CD4-positive, alpha-beta T cell (primary cell): ENCODE measurements around the gene A2M. TPM values are rescaled to one million over a fixed set of nuclear protein-coding genes. Genes with fewer than 3 reads are reported as not detected.

ENCODE experiments used
- ATAC-seq: fragments of 200-7000 bp; cut with Tn5 transposase; one replicate; pipeline ENCODE4 v1.10.0; 2022; ENCODE audit warnings: mild to moderate bottlenecking; ENCODE audit not compliant: poor library complexity
- CTCF ChIA-PET: fragments of 350-600 bp; sonication (Branson Sonifier 250); formaldehyde crosslinking; loops from one replicate; lab custom pipeline; 2021; ENCODE audit warnings: antibody characterized with exemption, inconsistent platforms; lab: Charles Lee
- POLR2A ChIA-PET: fragments of 350-600 bp; sonication (Branson Sonifier 250); formaldehyde crosslinking; loops from one replicate; lab custom pipeline; 2021; ENCODE audit warnings: antibody characterized with exemption, inconsistent platforms; lab: Charles Lee
- DNase-seq, 14 experiments: peaks; one replicate each; pipeline ENCODE4 v3.0.0-alpha.2; 2013 to 2020; ENCODE audit warnings: mixed read lengths in 2 of 14
- H3K27ac ChIP-seq, 2 donors: one replicate each; pipeline versions ENCODE4 v1.5.1 to v1.7.0; 2013; ENCODE audit warnings: low read length in 2 of 2, low read depth in 1 of 2, mild to moderate bottlenecking in 1 of 2
- H3K27me3 ChIP-seq, 2 experiments: 1 replicate in 1 of 2; 2 replicates in 1 of 2; pipeline versions ENCODE4 v1.6.1 to v1.7.0; 2013; ENCODE audit warnings: low read length in 2 of 2, control low read depth in 1 of 2, mild to moderate bottlenecking in 1 of 2, moderate library complexity in 1 of 2; ENCODE audit not compliant: insufficient read depth in 2 of 2, control insufficient read depth in 1 of 2
- H3K36me3 ChIP-seq: one replicate; pipeline ENCODE4 v1.6.1; 2013; ENCODE audit warnings: low read length, control low read depth; ENCODE audit not compliant: insufficient read depth
- H3K4me1 ChIP-seq: one replicate; pipeline ENCODE4 v1.6.1; 2013; ENCODE audit warnings: low read length, control low read depth; ENCODE audit not compliant: insufficient read depth
- H3K4me3 ChIP-seq: one replicate; pipeline ENCODE4 v1.5.1; 2013; ENCODE audit warnings: mild to moderate bottlenecking, low read length, moderate library complexity
- H3K9me3 ChIP-seq, 2 experiments: 1 replicate in 1 of 2; 2 replicates in 1 of 2; pipeline versions ENCODE4 v1.6.1 to v1.7.0; 2013; ENCODE audit warnings: low read length in 2 of 2, mild to moderate bottlenecking in 2 of 2, control low read depth in 1 of 2, moderate library complexity in 1 of 2; ENCODE audit not compliant: control insufficient read depth in 1 of 2, insufficient read depth in 1 of 2
- H3K27ac Mint-ChIP-seq: one replicate; pipeline ENCODE4 v1.8.0; 2020; ENCODE audit warnings: mixed read lengths
- H3K27me3 Mint-ChIP-seq: one replicate; pipeline ENCODE4 v1.8.0; 2021; ENCODE audit warnings: mixed read lengths
- H3K36me3 Mint-ChIP-seq: one replicate; pipeline ENCODE4 v1.8.0; 2021; ENCODE audit warnings: low read depth, mixed read lengths
- H3K4me1 Mint-ChIP-seq: one replicate; pipeline ENCODE4 v1.8.0; 2021; ENCODE audit warnings: low read depth, mixed read lengths
- H3K4me3 Mint-ChIP-seq: one replicate; pipeline ENCODE4 v1.8.0; 2020; ENCODE audit warnings: mild to moderate bottlenecking, mixed read lengths
- H3K9me3 Mint-ChIP-seq: one replicate; pipeline ENCODE4 v1.8.0; 2020; ENCODE audit warnings: mixed read lengths
- CTCF ChIP-seq: fragments of 200-600 bp; IDR thresholded peaks from one replicate; pipeline ENCODE4 v1.8.0; 2022; ENCODE audit warnings: antibody characterized with exemption, mild to moderate bottlenecking
- intact Hi-C, 2 experiments: fragments of 100-400 bp; cut with DNase I in 1 of 2; cut with micrococcal nuclease in 1 of 2; formaldehyde crosslinking; loops; one replicate each; pipeline versions ENCODE4 v1.15.1 to v1.9.0; 2023 to 2025; cut with DNase I, micrococcal nuclease
- total RNA-seq, 174 experiments: library from RNA in 2 of 174; stranded (reverse) in 2 of 174; gene quantifications; one replicate each; pipeline ENCODE4 v1.2.3 and lab custom pipeline; 2021 to 2026

The A2M gene
- total RNA-seq, 2 experiments from 2014 or later: not detected

GRCh38 chr12:9050521-9051157 lies 65.1 kb downstream of the A2M start:
- no peaks in the 10 kb centered on the region for H3K27me3 ChIP-seq
- intact Hi-C loops: no loop called here
- H3K9me3 ChIP-seq: no peaks in the 10 kb centered on the region
- H3K36me3 ChIP-seq: peaks cover 19% of the 10 kb centered on the region
- ChIA-PET CTCF (interaction anchor here (0.9 to 5.7 kb wide), 14 partner anchors 7 to 393 kb away, joined by 3 to 75 read pairs (median 6); partner anchors contain the start of gene M6PR), POLR2A (interaction anchor here (1.6 to 2.8 kb wide), 2 partner anchors 100 to 160 kb away, joined by 9 to 52 read pairs; partner anchors contain the start of gene M6PR)
- Mint-ChIP-seq H3K36me3 (no peaks in the 10 kb centered on the region), H3K9me3 (no peaks in the 10 kb centered on the region), H3K4me3 (no peak overlapping the region), H3K27ac (no peak overlapping the region), H3K27me3 (no peaks in the 10 kb centered on the region), H3K4me1 (peaks cover 24% of the 10 kb centered on the region)
- no peak for ATAC-seq
- no peak overlapping the region for H3K4me3 ChIP-seq
- peaks cover 9% of the 10 kb centered on the region for H3K4me1 ChIP-seq
- DNase-seq: peak in 1 of 14 experiments; percentile 19
- H3K27ac ChIP-seq: no peak overlapping the region
- TF ChIP-seq CTCF: no peak

GRCh38 chr12:9049520-9050133 lies 66.1 kb downstream of the A2M start:
- DNase-seq (peak in 4 of 14 experiments; percentile 60 to 79 (median 74)), ATAC-seq (peak; percentile 85)
- no peaks in the 10 kb centered on the region for H3K27me3 Mint-ChIP-seq
- Histone ChIP-seq H3K27ac (no peak overlapping the region), H3K36me3 (peaks cover 26% of the 10 kb centered on the region), H3K9me3 (no peaks in the 10 kb centered on the region), H3K27me3 (no peaks in the 10 kb centered on the region), H3K4me1 (peaks cover 9% of the 10 kb centered on the region), H3K4me3 (no peak overlapping the region)
- H3K9me3 Mint-ChIP-seq: no peaks in the 10 kb centered on the region
- TF ChIP-seq CTCF: peak; percentile 74
- intact Hi-C loops: loop anchor here (1.0 to 5.0 kb wide), 8 partner anchors 10 to 505 kb away; partner anchors contain the start of gene RIMKLB (in 1 of the 2)
- no peaks in the 10 kb centered on the region for H3K36me3 Mint-ChIP-seq
- peak overlapping the region; percentile 15 for H3K27ac Mint-ChIP-seq
- ChIA-PET CTCF (interaction anchor here (0.5 to 5.7 kb wide), 24 partner anchors 8 to 505 kb away, joined by 3 to 75 read pairs (median 6); partner anchors contain the start of gene M6PR), POLR2A (interaction anchor here (0.6 to 2.8 kb wide), 6 partner anchors 15 to 506 kb away, joined by 3 to 52 read pairs (median 5); partner anchors contain the start of gene M6PR)
- H3K4me3 Mint-ChIP-seq: no peak overlapping the region
- H3K4me1 Mint-ChIP-seq: peaks cover 27% of the 10 kb centered on the region

GRCh38 chr12:9048930-9049329 lies 66.8 kb downstream of the A2M start:
- Histone ChIP-seq H3K27ac (no peak overlapping the region), H3K4me3 (no peak overlapping the region), H3K27me3 (no peaks in the 10 kb centered on the region), H3K9me3 (no peaks in the 10 kb centered on the region), H3K4me1 (peaks cover 9% of the 10 kb centered on the region), H3K36me3 (peaks cover 27% of the 10 kb centered on the region)
- H3K4me3 Mint-ChIP-seq: no peak overlapping the region
- intact Hi-C loops: loop anchor here (1.0 to 5.0 kb wide), 8 partner anchors 10 to 505 kb away; partner anchors contain the start of gene RIMKLB (in 1 of the 2)
- H3K4me1 Mint-ChIP-seq: peaks cover 27% of the 10 kb centered on the region
- DNase-seq: no peak
- CTCF ChIA-PET: interaction anchor here (1.2 to 5.7 kb wide), 14 partner anchors 9 to 505 kb away, joined by 3 to 75 read pairs (median 7); partner anchors contain the start of gene M6PR
- H3K27ac Mint-ChIP-seq: no peak overlapping the region
- no peak for TF ChIP-seq CTCF
- ATAC-seq: no peak
- H3K9me3 Mint-ChIP-seq: no peaks in the 10 kb centered on the region
- no peaks in the 10 kb centered on the region for H3K36me3 Mint-ChIP-seq
- no peaks in the 10 kb centered on the region for H3K27me3 Mint-ChIP-seq
- POLR2A ChIA-PET: interaction anchor here (0.6 to 2.8 kb wide), 6 partner anchors 15 to 505 kb away, joined by 3 to 52 read pairs (median 5); partner anchors contain the start of gene M6PR
